GM12891 (cell line): ENCODE data around the gene KRT77.
"Not testable (repeated sequence)": the region's sequence is repeated elsewhere in the genome, so short reads cannot be mapped to it uniquely, and the experiment has no call there.

Source experiments
- DNase-seq: peaks from one replicate; pipeline ENCODE4 v3.0.0; 2011; ENCODE audit warnings: low spot score; ENCODE audit not compliant: insufficient read length
- FAIRE-seq: peaks from 2 replicates; lab custom pipeline; 2011; peaks lifted over from hg19 to GRCh38; lab: Jason Lieb, UNC
- PAX5 ChIP-seq: IDR thresholded peaks from 2 replicates; pipeline ENCODE4 v1.6.1; 2011; ENCODE audit warnings: low read length, moderate library complexity, mild to moderate bottlenecking; ENCODE audit not compliant: insufficient read depth, severe bottlenecking
- POLR2A ChIP-seq: IDR thresholded peaks from 2 replicates; pipeline ENCODE4 v1.6.1; 2011; ENCODE audit warnings: low read depth, low read length, control low read depth
- POLR2AphosphoS5 ChIP-seq: IDR thresholded peaks from 2 replicates; pipeline ENCODE4 v1.6.1; 2011; ENCODE audit warnings: low read depth, low read length, control low read depth
- POU2F2 ChIP-seq: IDR thresholded peaks from 2 replicates; pipeline ENCODE4 v1.6.1; 2011; ENCODE audit warnings: low read depth, mild to moderate bottlenecking, control low read depth, low read length, moderate library complexity
- SPI1 ChIP-seq: IDR thresholded peaks from 2 replicates; pipeline ENCODE4 v1.6.1; 2011; ENCODE audit warnings: low read depth, low read length, control low read depth
- TAF1 ChIP-seq: IDR thresholded peaks from 2 replicates; pipeline ENCODE4 v1.6.1; 2011; ENCODE audit warnings: low read depth, low read length, control low read depth

The KRT77 gene

GRCh38 chr12:52713960-52714886, 10.9 kb upstream of the KRT77 start:
- DNase-seq: no peak
- TF ChIP-seq POLR2A (no peak), TAF1 (no peak), PAX5 (no peak), POU2F2 (no peak), SPI1 (no peak), POLR2AphosphoS5 (no peak)
- no peak for FAIRE-seq

- not testable (repeated sequence) for DNase-seq
Measured at GRCh38 chr12:52712122-52712521, 8.8 kb upstream of the KRT77 start.

DNA sequence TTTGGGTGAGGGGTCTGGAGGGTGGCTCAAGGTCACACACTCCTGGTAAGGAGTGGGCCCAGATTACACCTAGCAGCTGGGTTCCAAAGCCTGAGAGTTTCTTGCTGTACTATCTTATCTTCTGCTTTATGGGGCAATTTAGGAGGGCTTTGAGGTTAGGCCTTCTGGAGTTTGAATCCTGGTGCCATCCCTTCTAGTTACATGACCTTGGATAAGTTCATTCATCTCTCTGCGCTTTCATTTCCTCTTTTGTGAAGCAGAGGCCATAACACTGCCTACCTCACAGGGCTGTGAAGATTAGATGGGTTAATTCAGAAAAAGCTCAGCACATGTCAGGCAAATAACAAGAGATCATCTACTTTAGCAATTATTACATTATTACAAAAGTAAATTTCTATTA, 7.4 kb upstream of the KRT77 start:
- DNase-seq (no peak), FAIRE-seq (no peak)
- TF ChIP-seq SPI1: peak; percentile 84
- TF ChIP-seq POLR2AphosphoS5: no peak

More at GRCh38 chr12:52712122-52712521, 8.8 kb upstream of the KRT77 start:
- FAIRE-seq: not testable (repeated sequence)

DNA sequence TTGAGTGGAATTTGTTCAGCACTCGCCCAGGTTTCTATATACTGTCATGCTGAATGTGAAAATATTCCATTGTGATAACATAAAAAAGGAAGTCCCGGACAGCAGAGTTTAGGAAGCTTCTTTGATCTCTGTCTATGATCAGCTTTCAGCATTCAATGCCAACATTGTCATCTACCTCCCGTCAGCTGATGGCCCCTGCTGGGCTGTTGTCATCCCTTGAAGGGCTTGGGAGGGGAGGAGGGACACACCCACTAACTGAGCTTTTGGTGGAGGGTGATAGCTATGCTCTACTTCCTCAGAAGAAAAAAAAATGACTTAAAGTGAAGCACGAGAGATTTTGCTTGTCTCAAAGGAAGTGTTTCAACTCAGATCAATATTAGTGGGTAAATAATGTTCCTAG, 4.7 kb upstream of the KRT77 start:
- TF ChIP-seq POU2F2 (no peak), POLR2A (no peak), POLR2AphosphoS5 (no peak), PAX5 (no peak), TAF1 (no peak), SPI1 (no peak)
- FAIRE-seq (no peak), DNase-seq (no peak)

DNA sequence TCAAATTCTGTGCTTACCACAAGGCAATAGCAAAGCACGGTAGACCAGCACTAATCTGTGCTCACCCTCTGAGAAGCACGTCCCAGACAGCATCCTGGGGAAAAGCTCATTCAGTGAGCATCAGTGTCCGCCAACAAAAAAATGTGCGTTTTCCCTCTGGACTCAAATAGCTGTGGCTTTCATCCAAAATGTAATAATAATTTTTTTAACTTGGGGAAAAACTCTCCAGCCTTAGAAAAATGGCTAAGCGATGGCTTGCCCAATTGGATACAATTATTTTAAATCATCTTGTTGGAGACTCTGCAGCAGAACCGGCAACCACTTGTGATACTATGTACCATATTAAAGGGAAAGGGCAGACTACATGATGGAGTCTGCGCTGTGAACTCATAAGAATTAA, 1.1 kb upstream of the KRT77 start:
- no peak for FAIRE-seq
- no peak for TF ChIP-seq PAX5
- no peak for TF ChIP-seq POU2F2
- TF ChIP-seq TAF1: no peak
- no peak for TF ChIP-seq POLR2AphosphoS5
- TF ChIP-seq POLR2A: no peak
- no peak for TF ChIP-seq SPI1
- DNase-seq: no peak

GRCh38 chr12:52703878-52704277, 554 bp upstream of the KRT77 start:
- DNase-seq: no peak
- FAIRE-seq: no peak
- TF ChIP-seq POU2F2 (no peak), POLR2AphosphoS5 (no peak), TAF1 (no peak), POLR2A (no peak), SPI1 (no peak), PAX5 (no peak)

DNA sequence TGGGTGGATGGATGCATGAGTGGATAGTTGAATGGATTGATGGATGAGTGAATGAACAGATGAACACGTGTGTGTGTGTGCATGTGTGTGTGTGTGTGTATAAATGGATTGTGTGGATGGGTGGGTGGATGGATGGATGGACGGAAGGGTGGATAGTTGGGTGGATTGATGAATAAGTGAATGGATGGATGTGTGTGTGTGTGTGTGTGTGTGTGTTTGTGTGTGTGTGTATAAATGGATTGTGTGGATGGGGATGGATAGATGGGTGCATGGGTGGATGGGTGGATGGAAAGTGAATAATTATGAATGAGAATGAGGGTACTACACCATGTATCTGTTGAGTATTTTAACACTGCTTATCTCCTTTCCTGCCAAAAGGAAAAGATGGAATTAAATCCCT, 986 bp downstream of the KRT77 start:
- FAIRE-seq: no peak
- DNase-seq: no peak
- TF ChIP-seq TAF1 (no peak), POU2F2 (no peak), PAX5 (no peak), POLR2A (no peak), POLR2AphosphoS5 (no peak), SPI1 (no peak)

- no peak for FAIRE-seq
- no peak for TF ChIP-seq SPI1
- no peak for TF ChIP-seq PAX5
- TF ChIP-seq POU2F2: no peak
- TF ChIP-seq POLR2A: no peak
- TF ChIP-seq POLR2AphosphoS5: no peak
- no peak for TF ChIP-seq TAF1
Measured at GRCh38 chr12:52701281-52701680, 2.0 kb downstream of the KRT77 start.

DNA sequence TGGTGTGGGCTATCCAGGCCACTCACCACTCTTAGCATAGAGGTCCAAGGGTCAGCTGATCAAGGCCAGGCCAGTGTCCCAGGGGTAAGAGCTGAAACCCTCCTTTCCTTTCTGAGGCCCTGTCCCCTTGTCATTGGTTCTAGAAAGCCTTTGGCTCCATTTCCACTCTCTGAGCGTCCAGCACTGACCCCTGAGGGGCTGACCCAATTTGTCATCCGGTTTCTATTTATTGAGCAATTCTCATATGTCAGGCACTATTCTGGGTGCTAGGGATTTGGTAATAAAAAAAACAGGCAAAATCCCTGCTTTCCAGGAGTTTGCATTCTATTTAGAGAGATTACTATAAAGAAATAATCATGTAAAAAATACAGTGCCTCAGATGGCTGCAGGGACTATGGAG, 3.4 kb downstream of the KRT77 start:
- no peak for DNase-seq
- no peak for FAIRE-seq
- TF ChIP-seq POU2F2 (no peak), POLR2A (no peak), SPI1 (no peak), POLR2AphosphoS5 (no peak), PAX5 (no peak), TAF1 (no peak)

More at GRCh38 chr12:52701281-52701680, 2.0 kb downstream of the KRT77 start:
- DNase-seq: no peak

DNA sequence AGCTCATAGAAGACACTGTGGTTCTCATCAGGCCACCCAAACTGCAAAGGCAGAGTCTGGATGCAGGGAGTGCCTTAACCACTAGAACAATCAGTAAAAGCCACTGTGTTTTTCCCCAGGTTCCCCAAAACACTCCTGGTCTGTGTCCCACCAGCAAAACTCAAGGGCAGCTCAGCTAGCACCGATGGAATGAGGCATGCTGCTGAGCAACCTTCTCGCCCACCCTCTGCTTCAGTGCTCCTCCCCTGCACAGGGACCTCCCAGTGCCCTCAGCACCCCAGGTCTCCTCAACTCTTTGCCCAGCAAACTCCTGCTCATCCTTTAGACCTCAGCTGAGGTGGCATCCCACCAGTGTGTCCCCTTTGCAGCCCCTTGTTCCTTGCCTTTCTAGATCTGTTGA, 4.0 kb downstream of the KRT77 start:
- TF ChIP-seq POLR2AphosphoS5: no peak
- TF ChIP-seq POLR2A: no peak
- no peak for TF ChIP-seq PAX5
- no peak for TF ChIP-seq SPI1
- no peak for TF ChIP-seq POU2F2
- TF ChIP-seq TAF1: no peak
- DNase-seq (no peak), FAIRE-seq (no peak)
